ENCODE measurements around the gene MPO. TPM values are rescaled to one million over a fixed set of nuclear protein-coding genes. Genes with fewer than 3 reads are reported as not detected.

The MPO gene
- total RNA-seq, 2 donors from 2014 or later = 0.09 TPM; not detected in 1

DNA sequence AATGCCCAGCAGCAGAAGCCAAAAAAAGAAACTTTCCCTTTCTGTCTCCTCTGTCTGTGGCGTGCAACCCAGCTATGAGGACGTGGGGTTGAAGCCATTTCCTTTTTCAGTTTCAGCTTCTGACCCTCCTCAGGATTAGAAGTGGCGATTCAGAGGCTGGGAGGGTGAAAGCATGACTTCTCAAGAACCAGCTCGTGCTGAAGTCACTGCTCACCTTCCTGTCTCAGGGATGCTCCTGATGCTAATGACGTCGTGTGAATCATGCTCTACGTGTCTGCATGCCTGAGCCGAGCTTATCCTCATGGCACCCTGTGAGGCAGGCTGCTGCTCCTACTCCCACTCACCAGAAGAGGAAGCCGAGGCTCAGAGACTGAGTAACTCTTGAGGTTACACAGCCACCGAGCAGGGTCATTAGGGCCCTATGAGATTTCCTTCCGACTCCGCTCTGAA, 48.0 kb downstream of the MPO start:
- H3K27me3 Mint-ChIP-seq (ENCODE audit: low read depth) = peaks cover 58% of the 10 kb centered on the region
- ATAC-seq (replicated peaks in 1 of 2) = peak; percentile 87 to 90
- no peaks in the 10 kb centered on the region for H3K9me3 Mint-ChIP-seq

DNA sequence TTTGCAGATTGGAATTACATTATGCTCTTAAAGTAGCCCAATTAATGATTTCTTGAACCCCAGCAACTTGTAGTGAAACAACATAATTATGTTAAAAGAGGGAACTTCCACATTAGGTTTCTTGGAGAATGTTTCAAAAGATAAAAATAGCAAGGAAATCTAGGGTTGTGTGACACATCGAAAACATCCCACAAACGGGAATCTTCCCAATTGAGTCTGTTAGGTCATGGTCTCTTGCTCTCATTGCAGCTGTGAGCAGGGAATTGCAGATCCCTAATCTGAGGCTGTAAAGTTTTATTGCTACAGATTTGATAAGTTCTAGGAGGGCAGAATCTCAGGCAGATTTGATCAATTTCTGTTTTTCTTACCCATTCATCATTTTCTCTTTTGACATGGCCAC, 49.1 kb downstream of the MPO start:
- no peak for ATAC-seq (replicated peaks in 1 of 2)

More for the DNA sequence above, 48.0 kb downstream of the MPO start:
- H3K4me3 Mint-ChIP-seq = no peak overlapping the region
- no peak overlapping the region for H3K27ac Mint-ChIP-seq
- peak; percentile 22 to 36 for DNase-seq
- peaks cover 12% of the 10 kb centered on the region for H3K4me1 Mint-ChIP-seq (ENCODE audit: low read depth)
- H3K36me3 Mint-ChIP-seq (ENCODE audit: insufficient read depth in 2 of 2) = no peaks in the 10 kb centered on the region

DNA sequence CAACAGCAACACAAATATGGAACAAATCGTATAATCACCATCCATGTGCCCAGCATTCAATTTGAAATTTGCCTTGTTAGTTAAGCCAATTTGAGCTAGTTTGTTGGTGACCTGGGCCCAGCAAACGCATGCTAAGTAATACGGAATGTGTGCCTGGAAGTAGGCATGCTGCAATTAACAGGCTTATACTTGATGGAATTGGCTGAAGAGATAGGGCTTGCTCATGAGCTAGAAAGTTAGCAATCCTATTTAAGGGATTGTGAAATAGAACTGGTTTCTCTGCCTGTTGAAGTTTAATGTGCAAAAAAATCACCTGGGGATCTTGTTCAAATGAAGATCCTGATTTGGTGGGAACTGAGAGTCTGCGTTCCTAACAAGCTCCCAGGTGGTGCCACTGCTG, 50.9 kb downstream of the MPO start:
- no peak for DNase-seq
- H3K4me1 Mint-ChIP-seq (ENCODE audit: low read depth) = peaks cover 12% of the 10 kb centered on the region
- H3K27me3 Mint-ChIP-seq (ENCODE audit: low read depth) = peaks cover 38% of the 10 kb centered on the region
- H3K4me3 Mint-ChIP-seq = no peak overlapping the region
- no peaks in the 10 kb centered on the region for H3K9me3 Mint-ChIP-seq
- ATAC-seq (replicated peaks in 1 of 2) = no peak
- H3K36me3 Mint-ChIP-seq (ENCODE audit: insufficient read depth in 2 of 2) = no peaks in the 10 kb centered on the region
- H3K27ac Mint-ChIP-seq = no peak overlapping the region

More for the DNA sequence above, 49.1 kb downstream of the MPO start:
- Mint-ChIP-seq H3K4me3 (no peak overlapping the region), H3K27me3 (ENCODE audit: low read depth) (peaks cover 56% of the 10 kb centered on the region), H3K9me3 (no peaks in the 10 kb centered on the region), H3K27ac (no peak overlapping the region), H3K36me3 (ENCODE audit: insufficient read depth in 2 of 2) (no peaks in the 10 kb centered on the region), H3K4me1 (ENCODE audit: low read depth) (peaks cover 12% of the 10 kb centered on the region)
- DNase-seq = no peak

DNA sequence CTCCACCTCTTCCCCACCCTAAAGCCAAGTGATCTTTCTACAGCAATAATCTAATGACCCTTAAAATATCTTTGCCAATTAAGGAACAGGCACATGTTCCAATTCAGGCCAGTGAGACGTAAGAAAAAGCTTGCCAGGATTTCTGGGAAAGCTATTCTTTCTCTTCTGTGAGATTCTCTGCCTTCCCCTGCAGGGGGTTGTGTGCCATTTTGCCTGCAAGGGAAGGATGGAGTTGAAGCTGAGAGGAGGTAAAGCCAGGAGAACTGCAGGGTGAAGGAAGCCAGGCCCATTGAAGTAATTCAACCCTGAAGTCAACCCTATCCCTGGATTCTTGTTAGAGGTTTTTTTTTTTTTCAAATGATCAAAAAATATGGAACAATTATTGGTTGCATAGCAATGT, 51.4 kb downstream of the MPO start:
- Mint-ChIP-seq H3K36me3 (ENCODE audit: insufficient read depth in 2 of 2) (no peaks in the 10 kb centered on the region), H3K9me3 (no peaks in the 10 kb centered on the region), H3K27ac (no peak overlapping the region), H3K4me3 (no peak overlapping the region), H3K4me1 (ENCODE audit: low read depth) (peaks cover 15% of the 10 kb centered on the region), H3K27me3 (ENCODE audit: low read depth) (peaks cover 33% of the 10 kb centered on the region)
- ATAC-seq (replicated peaks in 1 of 2) = no peak
- no peak for DNase-seq

DNA sequence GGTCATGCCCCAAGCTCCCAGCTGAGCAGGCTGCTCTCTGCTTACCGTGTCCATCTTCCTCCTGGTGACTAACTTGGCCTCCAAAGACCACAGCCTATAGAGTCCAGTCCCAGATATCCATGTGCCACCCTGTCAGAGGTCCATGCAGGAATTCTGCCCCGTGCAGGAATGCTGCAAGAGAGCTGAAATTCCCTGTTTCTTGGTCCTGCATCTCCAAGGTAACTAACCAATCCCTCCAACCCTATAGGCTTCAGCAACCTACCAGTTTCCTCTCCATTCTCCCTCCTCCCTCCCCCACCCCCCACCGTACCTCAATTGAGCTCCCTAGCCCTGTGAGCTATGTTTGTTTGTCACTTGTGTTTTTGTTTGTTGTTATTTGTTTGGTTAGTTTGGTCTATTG, 52.1 kb downstream of the MPO start:
- H3K9me3 Mint-ChIP-seq = no peaks in the 10 kb centered on the region
- peaks cover 30% of the 10 kb centered on the region for H3K27me3 Mint-ChIP-seq (ENCODE audit: low read depth)

DNA sequence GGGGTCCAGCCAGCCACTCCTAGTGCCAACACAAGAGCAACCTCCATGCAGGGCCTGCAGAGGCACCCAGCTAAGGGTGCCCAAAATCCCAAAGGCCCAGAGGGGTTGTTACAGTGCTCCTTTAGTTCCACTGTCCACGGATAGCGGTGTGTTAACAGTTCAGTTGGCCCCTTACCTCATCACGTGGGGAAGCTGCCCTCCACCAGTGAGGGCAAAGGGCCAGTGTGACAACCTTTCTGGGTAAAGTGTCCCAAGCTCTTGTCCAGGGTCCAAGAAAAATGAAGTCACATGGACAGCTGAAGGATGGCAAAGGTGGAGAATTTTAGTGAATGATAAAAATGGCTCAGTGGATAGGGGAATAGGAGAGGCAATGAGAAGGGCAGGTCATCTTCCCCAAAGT, 53.0 kb downstream of the MPO start:
- Mint-ChIP-seq H3K9me3 (no peaks in the 10 kb centered on the region), H3K4me3 (no peak overlapping the region), H3K27me3 (ENCODE audit: low read depth) (peaks cover 30% of the 10 kb centered on the region), H3K36me3 (ENCODE audit: insufficient read depth in 2 of 2) (no peaks in the 10 kb centered on the region), H3K27ac (no peak overlapping the region), H3K4me1 (ENCODE audit: low read depth) (peaks cover 18% of the 10 kb centered on the region)
- DNase-seq (no peak), ATAC-seq (replicated peaks in 1 of 2) (no peak)

More for the DNA sequence above, 52.1 kb downstream of the MPO start:
- Mint-ChIP-seq H3K36me3 (ENCODE audit: insufficient read depth in 2 of 2) (no peaks in the 10 kb centered on the region), H3K4me1 (ENCODE audit: low read depth) (peaks cover 20% of the 10 kb centered on the region), H3K27ac (no peak overlapping the region), H3K4me3 (no peak overlapping the region)
- no peak for DNase-seq
- ATAC-seq (replicated peaks in 1 of 2) = no peak

DNA sequence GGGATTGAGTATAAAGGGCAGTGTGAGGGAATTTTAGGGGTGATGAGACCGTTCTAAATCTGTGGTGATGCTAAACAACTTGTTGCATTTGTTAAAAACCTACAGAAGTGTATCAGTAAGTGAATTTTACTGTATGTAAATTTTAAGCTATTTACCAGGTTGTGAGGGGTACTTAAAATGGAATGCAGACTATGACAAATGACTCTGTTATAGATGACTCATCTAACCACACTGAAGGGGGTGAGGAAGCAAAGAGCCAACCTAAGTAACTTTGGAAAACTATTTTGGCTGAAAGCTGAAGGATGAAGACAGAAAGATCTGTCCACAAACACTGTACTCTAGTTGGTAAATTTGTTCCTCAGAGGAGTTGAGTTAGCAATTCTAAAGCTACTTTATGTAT, 56.4 kb downstream of the MPO start:
- no peak for DNase-seq
- Mint-ChIP-seq H3K4me1 (ENCODE audit: low read depth) (peaks cover 13% of the 10 kb centered on the region), H3K27me3 (ENCODE audit: low read depth) (peaks cover 9% of the 10 kb centered on the region), H3K4me3 (no peak overlapping the region), H3K27ac (no peak overlapping the region), H3K36me3 (ENCODE audit: insufficient read depth in 2 of 2) (no peaks in the 10 kb centered on the region), H3K9me3 (no peaks in the 10 kb centered on the region)
- peak; percentile 50 to 62 for ATAC-seq (replicated peaks in 1 of 2)

Other genes starting within 250 kb of the MPO start
- gene DYNLL2, start 197.5 kb downstream of the MPO start, total RNA-seq = 10 to 100 TPM; 32.9 to 37.7 TPM
- gene OR4D1, start 132.6 kb downstream of the MPO start, total RNA-seq = under 1 TPM; 0.34 to 0.35 TPM
- not detected for gene OR4D2, start 114.0 kb downstream of the MPO start, total RNA-seq
- gene EPX, start 88.2 kb downstream of the MPO start, total RNA-seq = not detected
- gene MKS1, start 61.7 kb downstream of the MPO start, total RNA-seq = 10 to 100 TPM; 25.7 to 35.2 TPM
- under 1 TPM; 0.12 to 0.31 TPM for gene LPO, start 42.4 kb downstream of the MPO start, total RNA-seq
- 10 to 100 TPM; 42.3 to 55.3 TPM for gene TSPOAP1, start 47.9 kb upstream of the MPO start, total RNA-seq
- gene SUPT4H1, start 71.3 kb upstream of the MPO start, total RNA-seq = 100 to 1,000 TPM; 101 to 110 TPM
- gene RNF43, start 136.6 kb upstream of the MPO start, total RNA-seq = 1 to 10 TPM; 2.6 to 3.4 TPM
- gene HSF5, start 207.5 kb upstream of the MPO start, total RNA-seq = 1 to 10 TPM; 2.9 to 3.3 TPM
- 10 to 100 TPM; 75.5 to 88.4 TPM for gene MTMR4, start 233.7 kb upstream of the MPO start, total RNA-seq